B cell (primary cell): ENCODE results near the gene TRIM41. TPM values are rescaled to one million over a fixed set of nuclear protein-coding genes. Genes with fewer than 3 reads are reported as not detected.

ENCODE experiments used
- ATAC-seq: fragments of 200-7000 bp; cut with Tn5 transposase; one replicate; pipeline ENCODE4 v1.10.0; 2021; ENCODE audit warnings: low read depth, mild to moderate bottlenecking, moderate number of reproducible peaks, moderate library complexity
- CTCF ChIA-PET: fragments of 350-600 bp; sonication (Branson Sonifier 250); formaldehyde crosslinking; loops from one replicate; lab custom pipeline; 2021; ENCODE audit warnings: antibody characterized with exemption, inconsistent platforms; lab: Charles Lee
- POLR2A ChIA-PET: fragments of 350-600 bp; sonication (Branson Sonifier 250); formaldehyde crosslinking; loops from one replicate; lab custom pipeline; 2021; ENCODE audit warnings: antibody characterized with exemption; lab: Charles Lee
- DNase-seq: peaks from one replicate; pipeline ENCODE4 v3.0.0; 2013
- H2AFZ ChIP-seq: 2 replicates; pipeline ENCODE4 v1.6.1; 2012; ENCODE audit warnings: mild to moderate bottlenecking, low read depth, low read length; ENCODE audit not compliant: insufficient read depth, poor library complexity, severe bottlenecking
- H3K27ac ChIP-seq, 2 donors: 1 replicate in 1 of 2; 2 replicates in 1 of 2; pipeline ENCODE4 v1.5.1; 2012 to 2013; ENCODE audit warnings: low read length in 2 of 2, mild to moderate bottlenecking in 2 of 2, moderate library complexity in 1 of 2
- H3K27me3 ChIP-seq, 4 experiments: fragments of 200-600 bp in 1 of 4; sonication (generic) in 1 of 4; replicated peaks in 1 of 4; 1 replicate in 2 of 4; 2 replicates in 2 of 4; pipeline versions ENCODE4 v1.6.1 to v1.7.0; 2013 to 2016; ENCODE audit warnings: low read length in 3 of 4, mild to moderate bottlenecking in 2 of 4, mixed read lengths in 1 of 4, moderate library complexity in 1 of 4; ENCODE audit not compliant: insufficient read depth in 4 of 4, control insufficient read depth in 3 of 4; ENCODE audit errors: control extremely low read depth in 1 of 4
- H3K36me3 ChIP-seq, 2 experiments: replicated peaks in 1 of 2; 1 replicate in 1 of 2; 2 replicates in 1 of 2; pipeline versions ENCODE4 v1.6.1 to v1.7.1; 2013; ENCODE audit warnings: low read length in 1 of 2; ENCODE audit not compliant: insufficient read depth in 2 of 2, control insufficient read depth in 1 of 2; ENCODE audit errors: control extremely low read depth in 1 of 2, extremely low read depth in 1 of 2
- H3K4me1 ChIP-seq, 2 donors: fragments of 200-600 bp in 1 of 2; sonication (generic) in 1 of 2; 1 replicate in 1 of 2; 2 replicates in 1 of 2; pipeline versions ENCODE4 v1.5.1 to v1.6.1; 2013 to 2017; ENCODE audit warnings: low read length in 2 of 2; ENCODE audit not compliant: control insufficient read depth in 2 of 2, insufficient read depth in 2 of 2
- H3K4me2 ChIP-seq: replicated peaks from 2 replicates; pipeline ENCODE3; 2012; ENCODE audit warnings: mild to moderate bottlenecking, low read depth, low read length; ENCODE audit not compliant: poor library complexity, severe bottlenecking
- H3K4me3 ChIP-seq, 5 experiments: fragments of 200-600 bp in 1 of 5; sonication (generic) in 1 of 5; 1 replicate in 3 of 5; 2 replicates in 2 of 5; pipeline versions ENCODE4 v1.5.1 to v1.7.0; 2011 to 2016; ENCODE audit warnings: low read length in 4 of 5, mild to moderate bottlenecking in 4 of 5, low read depth in 2 of 5, control low read depth in 1 of 5, moderate library complexity in 1 of 5; ENCODE audit not compliant: insufficient read depth in 1 of 5; ENCODE audit errors: control extremely low read depth in 1 of 5, extremely low read depth in 1 of 5
- H3K79me2 ChIP-seq: fragments of 200-600 bp; sonication (generic); one replicate; pipeline ENCODE4 v1.6.0; 2016; ENCODE audit warnings: low read length; ENCODE audit not compliant: control insufficient read depth, insufficient read depth
- H3K9ac ChIP-seq: fragments of 200-600 bp; sonication (generic); 2 replicates; pipeline ENCODE4 v1.6.1; 2017; ENCODE audit warnings: mild to moderate bottlenecking, low read length, moderate library complexity
- H3K9me3 ChIP-seq, 3 donors: one replicate each; pipeline versions ENCODE4 v1.6.1 to v1.7.1; 2013; ENCODE audit warnings: low read length in 2 of 3; ENCODE audit not compliant: control insufficient read depth in 2 of 3, insufficient read depth in 1 of 3; ENCODE audit errors: control extremely low read depth in 1 of 3
- H4K20me1 ChIP-seq: 2 replicates; pipeline ENCODE4 v1.6.0; 2012; ENCODE audit warnings: mild to moderate bottlenecking, low read length; ENCODE audit not compliant: insufficient read depth, control insufficient read depth, poor library complexity, severe bottlenecking
- H3K27ac Mint-ChIP-seq: one replicate; pipeline ENCODE4 v1.8.0; 2021; ENCODE audit warnings: mixed read lengths
- H3K27me3 Mint-ChIP-seq: one replicate; pipeline ENCODE4 v1.8.0; 2021; ENCODE audit warnings: mixed read lengths
- H3K4me1 Mint-ChIP-seq: one replicate; pipeline ENCODE4 v1.8.0; 2021; ENCODE audit warnings: mixed read lengths
- H3K4me3 Mint-ChIP-seq: one replicate; pipeline ENCODE4 v1.8.0; 2021; ENCODE audit warnings: mixed read lengths
- H3K9me3 Mint-ChIP-seq: one replicate; pipeline ENCODE4 v1.8.0; 2022; ENCODE audit warnings: mixed read lengths; ENCODE audit not compliant: insufficient read depth
- EZH2 ChIP-seq: IDR thresholded peaks from 2 replicates; pipeline ENCODE4 v1.6.1; 2012; ENCODE audit warnings: borderline replicate concordance, low read depth, mild to moderate bottlenecking, moderate library complexity, low read length; ENCODE audit not compliant: insufficient read depth, poor library complexity, severe bottlenecking
- WGBS: methylation state at CpG from one replicate; pipeline ENCODE4 v1.1.5; 2013; ENCODE audit warnings: missing lambda C conversion rate; ENCODE audit not compliant: insufficient coverage; 5-methylcytosine and 5-hydroxymethylcytosine counted together
- intact Hi-C: fragments of 100-400 bp; cut with micrococcal nuclease; formaldehyde crosslinking; loops from one replicate; pipeline ENCODE4 v1.10.0; 2022
- polyA plus RNA-seq: library from polyadenylated mRNA; depleted of rRNA; stranded (reverse); fragments of >200 nt; gene quantifications from 2 replicates; pipeline ENCODE4 v1.2.3, GENCODE V29; 2012
- total RNA-seq, 2 donors: library from RNA; stranded (reverse); fragments of 120-200 nt in 1 of 2; gene quantifications; 1 replicate in 1 of 2; 2 replicates in 1 of 2; pipeline versions ENCODE4 v1.2.3 to v1.2.4, GENCODE V29; 2013 to 2022
- TF ChIP-seq, protein P1 (sequence below): fragments of 200-600 bp; IDR thresholded peaks from one replicate; pipeline ENCODE4 v1.8.0; 2022; ENCODE audit warnings: antibody characterized with exemption, mild to moderate bottlenecking

Gene TRIM41
- total and polyA plus RNA-seq, 2 donors (not counting 1 experiment from before 2014, with no cell fraction given) = 28.4 to 44.3 TPM

DNA sequence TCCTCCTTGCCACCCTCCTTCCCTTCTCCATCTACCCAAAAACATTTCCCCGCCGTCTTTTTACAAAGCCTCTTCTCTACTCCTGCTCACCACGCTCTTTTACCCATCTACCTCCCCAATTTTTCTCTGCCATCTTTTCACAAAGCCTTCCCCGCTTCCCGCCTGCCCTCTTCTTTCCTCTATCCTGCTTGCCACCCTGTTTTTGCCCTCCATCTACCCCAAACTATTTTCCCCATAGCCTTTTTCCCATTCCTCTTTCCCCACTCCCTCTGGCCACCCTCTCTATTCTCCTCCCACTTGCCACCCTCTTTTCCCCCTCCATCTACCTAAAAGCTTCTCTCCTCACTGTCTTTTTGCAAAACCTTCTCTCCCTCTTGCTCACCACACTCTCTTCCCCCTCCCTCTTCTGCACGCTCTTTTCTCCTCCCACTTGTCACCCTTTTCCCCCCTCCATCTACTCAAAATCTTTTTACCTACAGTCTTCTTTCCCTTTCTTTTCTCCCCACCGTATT lies 57.2 kb downstream of the TRIM41 start:
- Histone ChIP-seq H3K9me3 (peaks cover 0 to 4% (median 0%) of the 10 kb centered on the region in 3 donors), H3K79me2 (no peaks in the 10 kb centered on the region), H2AFZ (no peak overlapping the region), H3K27me3 (no peaks in the 10 kb centered on the region), H3K27ac (no peak overlapping the region), H3K9ac (no peak overlapping the region), H3K4me1 (no peaks in the 10 kb centered on the region), H3K4me3 (no peak overlapping the region), H3K36me3 (no peaks in the 10 kb centered on the region), H4K20me1 (no peaks in the 10 kb centered on the region), H3K4me2 (no peak overlapping the region)
- no peak for TF ChIP-seq EZH2
- TF ChIP-seq, protein P1, sequence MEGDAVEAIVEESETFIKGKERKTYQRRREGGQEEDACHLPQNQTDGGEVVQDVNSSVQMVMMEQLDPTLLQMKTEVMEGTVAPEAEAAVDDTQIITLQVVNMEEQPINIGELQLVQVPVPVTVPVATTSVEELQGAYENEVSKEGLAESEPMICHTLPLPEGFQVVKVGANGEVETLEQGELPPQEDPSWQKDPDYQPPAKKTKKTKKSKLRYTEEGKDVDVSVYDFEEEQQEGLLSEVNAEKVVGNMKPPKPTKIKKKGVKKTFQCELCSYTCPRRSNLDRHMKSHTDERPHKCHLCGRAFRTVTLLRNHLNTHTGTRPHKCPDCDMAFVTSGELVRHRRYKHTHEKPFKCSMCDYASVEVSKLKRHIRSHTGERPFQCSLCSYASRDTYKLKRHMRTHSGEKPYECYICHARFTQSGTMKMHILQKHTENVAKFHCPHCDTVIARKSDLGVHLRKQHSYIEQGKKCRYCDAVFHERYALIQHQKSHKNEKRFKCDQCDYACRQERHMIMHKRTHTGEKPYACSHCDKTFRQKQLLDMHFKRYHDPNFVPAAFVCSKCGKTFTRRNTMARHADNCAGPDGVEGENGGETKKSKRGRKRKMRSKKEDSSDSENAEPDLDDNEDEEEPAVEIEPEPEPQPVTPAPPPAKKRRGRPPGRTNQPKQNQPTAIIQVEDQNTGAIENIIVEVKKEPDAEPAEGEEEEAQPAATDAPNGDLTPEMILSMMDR = no peak
- peaks cover 4% of the 10 kb centered on the region for H3K27me3 Mint-ChIP-seq
- H3K4me1 Mint-ChIP-seq = peaks cover 2% of the 10 kb centered on the region
- no peak overlapping the region for H3K4me3 Mint-ChIP-seq
- DNase-seq = no peak
- WGBS = 89% methylated on average over 7 of the region's 7 CpGs
- no peaks in the 10 kb centered on the region for H3K9me3 Mint-ChIP-seq
- ATAC-seq = no peak
- intact Hi-C loops = no loop called here
- POLR2A ChIA-PET = no interaction called here
- no peak overlapping the region for H3K27ac Mint-ChIP-seq
- CTCF ChIA-PET = no interaction called here

DNA sequence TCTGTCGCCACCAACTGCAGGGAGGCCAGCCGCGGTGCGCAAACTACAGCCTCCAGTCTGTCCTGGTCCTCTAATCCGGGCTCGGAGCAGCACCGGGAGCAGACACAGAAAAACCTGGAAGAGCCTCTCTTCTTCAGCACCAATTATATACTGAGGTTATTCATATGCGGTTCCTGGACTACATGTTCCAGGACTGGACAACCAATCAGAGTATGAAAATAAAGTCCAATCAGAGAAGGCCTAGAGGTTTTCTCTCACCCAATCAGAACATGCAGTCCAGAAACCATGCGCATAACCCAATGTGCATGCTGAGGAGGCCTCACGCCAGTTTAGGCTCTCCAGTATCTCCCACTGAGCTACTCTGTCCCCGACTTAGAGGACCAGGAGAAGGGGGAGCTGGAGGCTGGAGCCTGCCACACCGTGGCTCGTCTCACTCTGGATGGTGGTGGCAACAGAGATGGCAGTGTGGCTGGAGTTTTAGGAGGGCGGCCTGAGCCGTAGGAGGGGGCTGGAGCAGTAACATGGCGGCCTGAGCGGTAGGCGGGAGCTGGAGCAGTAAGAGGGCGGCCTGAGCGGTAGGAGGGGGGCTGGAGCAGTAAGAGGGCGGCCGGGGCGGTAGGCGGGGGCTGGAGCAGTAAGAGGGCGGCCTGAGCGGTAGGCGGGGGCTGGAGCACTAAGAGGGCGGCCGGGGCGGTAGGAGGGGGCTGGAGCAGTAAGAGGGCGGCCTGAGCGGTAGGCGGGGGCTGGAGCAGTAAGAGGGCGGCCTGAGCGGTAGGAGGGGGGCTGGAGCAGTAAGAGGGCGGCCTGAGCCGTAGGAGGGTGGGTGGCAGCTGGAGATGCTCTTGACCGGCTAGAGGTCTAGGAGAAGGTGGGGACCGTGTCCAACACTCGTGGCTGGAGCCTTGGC lies 58.2 kb downstream of the TRIM41 start:
- H3K4me1 Mint-ChIP-seq = peaks cover 4% of the 10 kb centered on the region
- 95% methylated on average over 36 of the region's 40 CpGs for WGBS
- H3K27ac ChIP-seq = no peak overlapping the region
- H3K9me3 ChIP-seq = no peaks in the 10 kb centered on the region
- POLR2A ChIA-PET = no interaction called here
- ATAC-seq (no peak), DNase-seq (peak; percentile 2)
- no peak overlapping the region for H3K9ac ChIP-seq
- peaks cover 4% of the 10 kb centered on the region for H3K27me3 Mint-ChIP-seq
- H3K9me3 Mint-ChIP-seq = no peaks in the 10 kb centered on the region
- H3K27ac Mint-ChIP-seq = no peak overlapping the region
- H3K27me3 ChIP-seq = no peaks in the 10 kb centered on the region
- CTCF ChIA-PET = no interaction called here
- intact Hi-C loops = no loop called here
- H3K4me2 ChIP-seq = no peak overlapping the region
- no peaks in the 10 kb centered on the region for H3K36me3 ChIP-seq
- no peak for TF ChIP-seq EZH2
- TF ChIP-seq, protein P1 = no peak
- H3K79me2 ChIP-seq = no peaks in the 10 kb centered on the region
- H3K4me3 Mint-ChIP-seq = no peak overlapping the region
- H2AFZ ChIP-seq = no peak overlapping the region
- no peak overlapping the region for H3K4me3 ChIP-seq
- H4K20me1 ChIP-seq = no peaks in the 10 kb centered on the region
- H3K4me1 ChIP-seq = peaks cover under 1% of the 10 kb centered on the region in 2 donors
